ENCODE data around the gene YPEL4. TPM values are rescaled to one million over a fixed set of nuclear protein-coding genes. Genes with fewer than 3 reads are reported as not detected.
"Not testable (repeated sequence)": the region's sequence is repeated elsewhere in the genome, so short reads cannot be mapped to it uniquely, and the experiment has no call there.

The YPEL4 gene
- total RNA-seq, 2 experiments from 2014 or later = 0.17 to 0.19 TPM

GRCh38 chr11:57662893-57663292, 13.2 kb upstream of the YPEL4 start:
- peak; percentile 26 for DNase-seq
- no peaks in the 10 kb centered on the region for H3K27me3 Mint-ChIP-seq
- CTCF ChIA-PET = interaction anchor here (1.1 to 1.2 kb wide), 2 partner anchors 15 to 95 kb away, joined by 3 to 4 read pairs; no protein-coding TSS in a partner anchor
- no peak overlapping the region for H3K4me3 Mint-ChIP-seq
- peaks cover 33% of the 10 kb centered on the region for H3K36me3 Mint-ChIP-seq (ENCODE audit: low read depth)
- no peaks in the 10 kb centered on the region for H3K9me3 Mint-ChIP-seq
- H3K27ac Mint-ChIP-seq = no peak overlapping the region
- peaks cover 36% of the 10 kb centered on the region for H3K4me1 Mint-ChIP-seq
- POLR2A ChIA-PET = no interaction called here

GRCh38 chr11:57659669-57660068, 10.0 kb upstream of the YPEL4 start:
- no peaks in the 10 kb centered on the region for H3K27me3 Mint-ChIP-seq
- peaks cover 36% of the 10 kb centered on the region for H3K36me3 Mint-ChIP-seq (ENCODE audit: low read depth)
- POLR2A ChIA-PET = no interaction called here

GRCh38 chr11:57658023-57658361, 8.3 kb upstream of the YPEL4 start:
- no peaks in the 10 kb centered on the region for H3K9me3 Mint-ChIP-seq
- peak overlapping the region; percentile 94 for H3K27ac Mint-ChIP-seq
- ChIA-PET CTCF (interaction anchor here (1.6 to 3.0 kb wide), 2 partner anchors 8 to 18 kb away, joined by 7 to 9 read pairs; no protein-coding TSS in a partner anchor), POLR2A (no interaction called here)
- peak overlapping the region; percentile 100 for H3K4me3 Mint-ChIP-seq
- peaks cover 40% of the 10 kb centered on the region for H3K4me1 Mint-ChIP-seq
- peaks cover 36% of the 10 kb centered on the region for H3K36me3 Mint-ChIP-seq (ENCODE audit: low read depth)
- no peak for DNase-seq
- no peaks in the 10 kb centered on the region for H3K27me3 Mint-ChIP-seq

More at GRCh38 chr11:57659669-57660068, 10.0 kb upstream of the YPEL4 start:
- Mint-ChIP-seq H3K4me1 (peaks cover 35% of the 10 kb centered on the region), H3K9me3 (no peaks in the 10 kb centered on the region), H3K27ac (no peak overlapping the region), H3K4me3 (no peak overlapping the region)
- DNase-seq = no peak
- CTCF ChIA-PET = no interaction called here

DNA sequence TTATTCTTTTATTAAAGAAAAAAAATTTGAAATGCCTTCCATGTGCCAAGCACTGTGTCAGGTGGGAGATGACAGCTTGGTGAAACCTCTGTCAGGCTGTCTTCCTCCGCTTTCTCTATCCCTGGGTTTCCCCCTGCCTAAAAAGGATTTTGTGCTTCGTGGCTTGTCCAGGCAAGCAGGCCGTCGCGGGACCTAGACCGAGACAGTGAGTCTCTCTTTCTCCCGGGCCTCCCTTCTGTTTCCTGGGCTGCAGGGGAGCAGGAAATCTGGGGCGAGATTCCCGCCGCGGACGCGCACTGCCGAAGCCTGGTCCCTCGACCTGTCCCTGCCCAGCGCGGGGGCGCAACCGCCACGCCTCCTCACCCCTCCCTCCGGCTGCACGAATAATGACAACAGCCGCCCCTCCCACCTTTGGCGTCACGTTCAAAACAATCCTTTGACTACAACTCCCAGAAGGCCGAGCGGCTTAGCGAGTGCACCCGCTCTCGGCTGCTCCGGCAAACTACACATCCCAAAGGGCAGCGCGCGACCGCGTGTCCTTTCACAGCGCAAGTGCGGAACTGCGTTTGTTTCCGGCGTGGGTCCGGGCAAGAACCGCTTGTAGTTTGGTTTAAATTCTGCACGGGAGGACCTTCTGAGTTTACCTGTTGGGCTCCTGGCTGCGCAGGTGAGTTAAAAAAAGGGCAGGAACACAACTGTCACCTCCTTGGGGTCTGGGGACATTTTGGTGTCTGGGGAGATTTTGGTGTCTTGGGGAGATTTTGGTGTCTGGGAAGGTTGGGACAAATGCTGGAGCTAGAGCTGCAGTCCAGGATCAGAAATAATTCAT, 7.7 kb upstream of the YPEL4 start, which contains the start of gene CLP1:
CLP1 (plus strand) TSS at position 569 of the 829 bp plus-strand sequence. CDS start 1,715 bp downstream, outside the sequence.
- Mint-ChIP-seq H3K27ac (peak within 1 kb of the TSS; percentile 94), H3K36me3 (ENCODE audit: low read depth) (peaks cover 32% of the 10 kb centered on the region), H3K9me3 (no peaks in the 10 kb centered on the region), H3K27me3 (no peaks in the 10 kb centered on the region), H3K4me3 (peak within 1 kb of the TSS; percentile 100), H3K4me1 (peaks cover 41% of the 10 kb centered on the region)
- POLR2A ChIA-PET = no interaction called here
- peak; percentile 100 for DNase-seq
- CTCF ChIA-PET = interaction anchor here (1.6 to 3.0 kb wide), 2 partner anchors 9 to 18 kb away, joined by 7 to 9 read pairs; no protein-coding TSS in a partner anchor

DNA sequence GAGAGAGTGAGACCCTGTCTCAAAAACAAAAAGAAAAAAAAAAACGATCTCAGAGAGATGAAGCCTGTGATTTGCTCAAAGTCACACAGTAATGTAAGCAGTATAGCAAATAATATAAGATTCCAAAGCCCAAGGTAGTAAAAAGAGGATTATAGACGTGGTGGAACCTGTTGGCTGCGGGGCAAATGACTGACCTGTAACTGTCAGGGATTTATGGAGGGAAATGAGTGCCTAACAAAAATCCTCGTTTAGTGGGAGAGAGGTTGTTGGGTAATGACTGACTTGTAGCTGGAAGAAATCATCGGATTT, 7.1 kb upstream of the YPEL4 start:
- peaks cover 44% of the 10 kb centered on the region for H3K4me1 Mint-ChIP-seq
- no peaks in the 10 kb centered on the region for H3K27me3 Mint-ChIP-seq
- peaks cover 28% of the 10 kb centered on the region for H3K36me3 Mint-ChIP-seq (ENCODE audit: low read depth)
- peak overlapping the region; percentile 100 for H3K4me3 Mint-ChIP-seq
- POLR2A ChIA-PET = no interaction called here
- no peaks in the 10 kb centered on the region for H3K9me3 Mint-ChIP-seq
- CTCF ChIA-PET = interaction anchor here (1.6 to 3.0 kb wide), 2 partner anchors 9 to 17 kb away, joined by 7 to 9 read pairs; no protein-coding TSS in a partner anchor
- peak overlapping the region; percentile 94 for H3K27ac Mint-ChIP-seq
- no peak for DNase-seq

- peaks cover 57% of the 10 kb centered on the region for H3K4me1 Mint-ChIP-seq
- H3K36me3 Mint-ChIP-seq (ENCODE audit: low read depth) = peaks cover 6% of the 10 kb centered on the region
- H3K27ac Mint-ChIP-seq = peak overlapping the region; percentile 88
- ChIA-PET POLR2A (no interaction called here), CTCF (interaction anchor here (0.8 to 1.5 kb wide), 2 partner anchors 9 to 14 kb away, joined by 4 read pairs; no protein-coding TSS in a partner anchor)
- no peaks in the 10 kb centered on the region for H3K9me3 Mint-ChIP-seq
- peaks cover 17% of the 10 kb centered on the region for H3K27me3 Mint-ChIP-seq
- DNase-seq = no peak
- H3K4me3 Mint-ChIP-seq = no peak overlapping the region
Observed at GRCh38 chr11:57653163-57653562, 3.5 kb upstream of the YPEL4 start.

GRCh38 chr11:57652662-57653061, 3.0 kb upstream of the YPEL4 start:
- Mint-ChIP-seq H3K36me3 (ENCODE audit: low read depth) (peaks cover 2% of the 10 kb centered on the region), H3K9me3 (no peaks in the 10 kb centered on the region), H3K4me3 (peak overlapping the region; percentile 44), H3K4me1 (peaks cover 58% of the 10 kb centered on the region), H3K27me3 (peaks cover 22% of the 10 kb centered on the region), H3K27ac (peak overlapping the region; percentile 88)
- ChIA-PET POLR2A (no interaction called here), CTCF (interaction anchor here (0.6 to 2.1 kb wide), 6 partner anchors 11 to 310 kb away, joined by 3 to 10 read pairs (median 4); no protein-coding TSS in a partner anchor)
- no peak for DNase-seq

- Mint-ChIP-seq H3K27ac (peak overlapping the region; percentile 88), H3K4me3 (peak overlapping the region; percentile 44), H3K27me3 (peaks cover 27% of the 10 kb centered on the region), H3K4me1 (peaks cover 54% of the 10 kb centered on the region)
- DNase-seq = peak; percentile 40
- H3K36me3 Mint-ChIP-seq (ENCODE audit: low read depth); H3K9me3 Mint-ChIP-seq; POLR2A ChIA-PET: not testable (repeated sequence)
- CTCF ChIA-PET = interaction anchor here (0.6 to 2.1 kb wide), 6 partner anchors 11 to 309 kb away, joined by 3 to 10 read pairs (median 4); no protein-coding TSS in a partner anchor
Observed at GRCh38 chr11:57652230-57652629, 2.5 kb upstream of the YPEL4 start.

DNA sequence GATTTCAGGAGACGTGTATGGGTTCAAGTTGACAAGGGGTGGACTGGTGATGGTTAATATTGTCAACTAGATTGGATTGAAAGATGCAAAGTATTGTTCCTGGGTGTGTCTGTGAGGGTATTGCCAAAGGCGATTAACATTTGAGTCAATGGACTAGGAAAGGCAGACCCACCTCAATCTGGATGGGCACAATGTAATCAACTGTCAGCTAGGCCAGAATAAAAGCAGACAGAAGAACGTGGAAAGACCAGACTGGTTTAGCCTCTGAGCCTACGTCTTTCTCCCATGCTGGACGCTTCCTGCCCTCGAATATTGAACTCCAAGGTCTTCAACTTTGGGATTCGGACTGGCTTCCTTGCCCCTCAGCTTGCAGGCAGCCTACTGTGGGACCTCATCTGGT, 1.7 kb upstream of the YPEL4 start:
- POLR2A ChIA-PET = no interaction called here

GRCh38 chr11:57650739-57651090, 1.0 kb upstream of the YPEL4 start:
- peaks cover 59% of the 10 kb centered on the region for H3K4me1 Mint-ChIP-seq
- no peaks in the 10 kb centered on the region for H3K9me3 Mint-ChIP-seq
- ChIA-PET CTCF (interaction anchor here (2.1 kb wide), 1 partner anchor 9 kb away, joined by 7 read pairs; no protein-coding TSS in a partner anchor), POLR2A (no interaction called here)
- peaks cover 42% of the 10 kb centered on the region for H3K27me3 Mint-ChIP-seq
- DNase-seq = no peak
- H3K36me3 Mint-ChIP-seq (ENCODE audit: low read depth) = peaks cover 2% of the 10 kb centered on the region
- H3K4me3 Mint-ChIP-seq = no peak overlapping the region
- no peak overlapping the region for H3K27ac Mint-ChIP-seq

More for the DNA sequence above, 1.7 kb upstream of the YPEL4 start:
- Mint-ChIP-seq H3K9me3 (no peaks in the 10 kb centered on the region), H3K36me3 (ENCODE audit: low read depth) (peaks cover 2% of the 10 kb centered on the region), H3K4me3 (no peak overlapping the region), H3K4me1 (peaks cover 55% of the 10 kb centered on the region), H3K27ac (no peak overlapping the region), H3K27me3 (peaks cover 35% of the 10 kb centered on the region)
- DNase-seq = no peak
- CTCF ChIA-PET = interaction anchor here (2.1 kb wide), 1 partner anchor 10 kb away, joined by 7 read pairs; no protein-coding TSS in a partner anchor

- POLR2A ChIA-PET = interaction anchor here (0.6 kb wide), 1 partner anchor 48 kb away, joined by 5 read pairs; no protein-coding TSS in a partner anchor
Observed at GRCh38 chr11:57648801-57649735, 644 bp downstream of the YPEL4 start.

More at GRCh38 chr11:57648801-57649735, 644 bp downstream of the YPEL4 start:
- CTCF ChIA-PET = interaction anchor here (1.7 to 1.9 kb wide), 2 partner anchors 9 to 14 kb away, joined by 3 to 12 read pairs; no protein-coding TSS in a partner anchor
- H3K9me3 Mint-ChIP-seq = no peaks in the 10 kb centered on the region
- peak overlapping the region; percentile 85 for H3K27ac Mint-ChIP-seq
- peaks cover 65% of the 10 kb centered on the region for H3K4me1 Mint-ChIP-seq
- peaks cover 49% of the 10 kb centered on the region for H3K27me3 Mint-ChIP-seq
- no peak for DNase-seq
- H3K36me3 Mint-ChIP-seq (ENCODE audit: low read depth) = peaks cover 2% of the 10 kb centered on the region
- H3K4me3 Mint-ChIP-seq = peak overlapping the region; percentile 68
